H1 (cell line): Measurements from ENCODE around the gene STARD3. TPM values are rescaled to one million over a fixed set of nuclear protein-coding genes. Genes with fewer than 3 reads are reported as not detected.
A peak's percentile ranks its signal among the peaks of the same experiment; 100 is the strongest.

Experiments used
- CTCF ChIA-PET: fragments of 300-600 bp; sonication (Branson Sonifier 250); formaldehyde crosslinking; loops from one replicate; lab custom pipeline; 2021; ENCODE audit not compliant: partially characterized antibody; lab: Charles Lee
- POLR2A ChIA-PET: fragments of 300-600 bp; sonication (Branson Sonifier 250); formaldehyde crosslinking; loops from one replicate; lab custom pipeline; 2021; ENCODE audit warnings: inconsistent platforms; ENCODE audit not compliant: partially characterized antibody; lab: Charles Lee
- DNase-seq, 2 experiments: peaks; one replicate each; pipeline versions ENCODE4 v3.0.0 to v3.0.0-alpha.2; 2010 to 2022; ENCODE audit warnings: low spot score in 2 of 2, low read depth in 1 of 2, mixed read lengths in 1 of 2
- FAIRE-seq: peaks from 2 replicates; lab custom pipeline; 2011; peaks lifted over from hg19 to GRCh38; lab: Jason Lieb, UNC
- H2AFZ ChIP-seq: 2 replicates; pipeline ENCODE4 v1.8.1; 2012; ENCODE audit warnings: low read length, inconsistent platforms
- H2AK5ac ChIP-seq: 2 replicates; pipeline ENCODE4 v1.6.1; 2013; ENCODE audit warnings: low read depth, low read length
- H2BK120ac ChIP-seq: replicated peaks from 2 replicates; pipeline ENCODE3; 2013; ENCODE audit warnings: low read depth, low read length, inconsistent platforms
- H2BK12ac ChIP-seq: 2 replicates; pipeline ENCODE4 v1.6.1; 2013; ENCODE audit warnings: low read depth, low read length
- H2BK15ac ChIP-seq: 2 replicates; pipeline ENCODE4 v1.6.1; 2013; ENCODE audit warnings: low read length
- H2BK20ac ChIP-seq: 2 replicates; pipeline ENCODE4 v1.6.1; 2013; ENCODE audit warnings: low read length
- H2BK5ac ChIP-seq: 2 replicates; pipeline ENCODE4 v1.6.1; 2013; ENCODE audit warnings: low read depth, low read length
- H3K14ac ChIP-seq: 2 replicates; pipeline ENCODE4 v1.6.1; 2013; ENCODE audit warnings: inconsistent platforms; ENCODE audit not compliant: insufficient read length
- H3K18ac ChIP-seq: 2 replicates; pipeline ENCODE4 v1.6.1; 2013; ENCODE audit warnings: low read length; ENCODE audit errors: extremely low read depth
- H3K23ac ChIP-seq: 2 replicates; pipeline ENCODE4 v1.6.1; 2013; ENCODE audit warnings: inconsistent platforms; ENCODE audit not compliant: insufficient read length
- H3K23me2 ChIP-seq: 2 replicates; pipeline ENCODE4 v1.6.1; 2013; ENCODE audit warnings: low read depth, low read length
- H3K27ac ChIP-seq: 2 replicates; pipeline ENCODE4 v1.6.1; 2011; ENCODE audit warnings: low read depth, low read length, inconsistent platforms
- H3K27me3 ChIP-seq, 4 experiments: replicated peaks in 1 of 4; 1 replicate in 1 of 4; 2 replicates in 3 of 4; pipeline versions ENCODE4 v1.6.1 to v1.8.1; 2011 to 2013; ENCODE audit warnings: low read length in 3 of 4, mild to moderate bottlenecking in 3 of 4, inconsistent platforms in 2 of 4, mixed read lengths in 2 of 4, moderate library complexity in 1 of 4; ENCODE audit not compliant: control insufficient read depth in 3 of 4, insufficient read depth in 3 of 4; ENCODE audit errors: extremely low read depth in 1 of 4
- H3K36me3 ChIP-seq, 4 experiments: 2 replicates each; pipeline versions ENCODE4 v1.6.1 to v1.8.1; 2011 to 2013; ENCODE audit warnings: mild to moderate bottlenecking in 4 of 4, low read length in 3 of 4, moderate library complexity in 2 of 4, control low read depth in 1 of 4, inconsistent platforms in 1 of 4; ENCODE audit not compliant: insufficient read depth in 4 of 4, control insufficient read depth in 2 of 4
- H3K4ac ChIP-seq: replicated peaks from 2 replicates; pipeline ENCODE3; 2013; ENCODE audit warnings: low read length, low read depth, mixed read lengths, inconsistent platforms; ENCODE audit not compliant: insufficient read length
- H3K4me1 ChIP-seq, 4 experiments: replicated peaks in 1 of 4; 1 replicate in 1 of 4; 2 replicates in 3 of 4; pipeline versions ENCODE4 v1.6.1 to v1.8.1; 2011 to 2013; ENCODE audit warnings: low read length in 3 of 4, inconsistent platforms in 2 of 4, mixed read lengths in 1 of 4; ENCODE audit not compliant: insufficient read depth in 4 of 4, control insufficient read depth in 3 of 4
- H3K4me2 ChIP-seq, 2 experiments: 2 replicates each; pipeline versions ENCODE4 v1.6.1 to v1.8.1; 2011 to 2013; ENCODE audit warnings: low read depth in 2 of 2, low read length in 2 of 2, control low read depth in 1 of 2, inconsistent platforms in 1 of 2, mild to moderate bottlenecking in 1 of 2; ENCODE audit not compliant: insufficient read depth in 1 of 2
- H3K4me3 ChIP-seq, 4 experiments: fragments of 200-600, 300-600 bp in 1 of 4; sonication (generic), shearing (Covaris generic), sonication (Bioruptor Twin) in 1 of 4; 2 replicates each; pipeline versions ENCODE4 v1.5.1 to v1.8.1; 2011 to 2016; ENCODE audit warnings: low read length in 4 of 4, low read depth in 3 of 4, control low read depth in 2 of 4, inconsistent platforms in 2 of 4, mild to moderate bottlenecking in 2 of 4, mixed read lengths in 1 of 4, moderate library complexity in 1 of 4; ENCODE audit not compliant: insufficient read depth in 2 of 4; ENCODE audit errors: extremely low read depth in 1 of 4
- H3K56ac ChIP-seq: replicated peaks from 2 replicates; pipeline ENCODE3; 2013; ENCODE audit warnings: low read depth, mild to moderate bottlenecking, mixed read lengths, low read length, inconsistent platforms; ENCODE audit not compliant: insufficient read length
- H3K79me1 ChIP-seq: 2 replicates; pipeline ENCODE4 v1.6.1; 2013; ENCODE audit warnings: low read depth, low read length, control low read depth
- H3K79me2 ChIP-seq, 2 experiments: 2 replicates each; pipeline versions ENCODE4 v1.6.1 to v1.8.1; 2012 to 2013; ENCODE audit warnings: low read length in 2 of 2, mild to moderate bottlenecking in 2 of 2, inconsistent platforms in 1 of 2; ENCODE audit not compliant: insufficient read depth in 2 of 2, control insufficient read depth in 1 of 2
- H3K9ac ChIP-seq, 4 experiments: replicated peaks in 1 of 4; 1 replicate in 1 of 4; 2 replicates in 3 of 4; pipeline versions ENCODE4 v1.6.1 to v1.8.1; 2011 to 2013; ENCODE audit warnings: low read depth in 3 of 4, low read length in 3 of 4, control low read depth in 2 of 4, mild to moderate bottlenecking in 2 of 4, moderate library complexity in 2 of 4, inconsistent platforms in 1 of 4; ENCODE audit errors: extremely low read depth in 1 of 4
- H3K9me3 ChIP-seq, 2 experiments: 2 replicates each; pipeline versions ENCODE4 v1.6.1 to v1.8.1; 2012 to 2013; ENCODE audit warnings: mild to moderate bottlenecking in 2 of 2, moderate library complexity in 2 of 2, control low read depth in 1 of 2, inconsistent platforms in 1 of 2, low read depth in 1 of 2, low read length in 1 of 2, mixed read lengths in 1 of 2; ENCODE audit not compliant: insufficient read depth in 2 of 2
- H4K20me1 ChIP-seq, 2 experiments: replicated peaks in 1 of 2; 2 replicates each; pipeline versions ENCODE3 to v1.8.1; 2011 to 2013; ENCODE audit warnings: inconsistent platforms in 2 of 2, low read length in 2 of 2, mild to moderate bottlenecking in 1 of 2; ENCODE audit not compliant: insufficient read depth in 2 of 2, control insufficient read depth in 1 of 2
- H4K5ac ChIP-seq: 2 replicates; pipeline ENCODE4 v1.6.1; 2013; ENCODE audit warnings: low read length, low read depth, mixed read lengths, inconsistent platforms; ENCODE audit not compliant: insufficient read length
- H4K8ac ChIP-seq: 2 replicates; pipeline ENCODE4 v1.8.0; 2013; ENCODE audit warnings: mild to moderate bottlenecking, moderate library complexity, low read length, inconsistent platforms; ENCODE audit not compliant: insufficient read depth; ENCODE audit errors: extremely low read depth
- H4K91ac ChIP-seq: replicated peaks from 2 replicates; pipeline ENCODE3; 2013; ENCODE audit warnings: low read length, mixed read lengths, inconsistent platforms; ENCODE audit not compliant: insufficient read length
- POLR2AphosphoS5 ChIP-seq: IDR thresholded peaks from 2 replicates; pipeline ENCODE4 v1.6.1; 2011; ENCODE audit warnings: low read depth, low read length
- RFX5 ChIP-seq: IDR thresholded peaks from 2 replicates; pipeline ENCODE4 v1.6.1; 2011; ENCODE audit warnings: low read depth, low read length, improper control_type of control experiment, borderline replicate concordance
- SAP30 ChIP-seq: fragments of 300-600 bp; sonication (generic); IDR thresholded peaks from 2 replicates; pipeline ENCODE4 v1.7.1; 2012; ENCODE audit warnings: low read length, moderate library complexity, mild to moderate bottlenecking, inconsistent platforms; ENCODE audit not compliant: insufficient read depth, insufficient replicate concordance
- SIX5 ChIP-seq: IDR thresholded peaks from 2 replicates; pipeline ENCODE4 v1.6.1; 2011; ENCODE audit warnings: mild to moderate bottlenecking, low read depth, low read length
- SP1 ChIP-seq: IDR thresholded peaks from 2 replicates; pipeline ENCODE4 v1.6.1; 2011; ENCODE audit warnings: low read depth, low read length
- SUZ12 ChIP-seq: fragments of 200-600 bp; sonication (generic); IDR thresholded peaks from 2 replicates; pipeline ENCODE4 v1.6.1; 2012; ENCODE audit warnings: mild to moderate bottlenecking, inconsistent platforms, low read length, moderate library complexity, mixed read lengths
- TBP ChIP-seq: IDR thresholded peaks from 2 replicates; pipeline ENCODE4 v1.6.1; 2011; ENCODE audit warnings: low read depth, low read length, improper control_type of control experiment
- WGBS, 2 experiments: shearing (Covaris generic) in 1 of 2; methylation state at CpG; one replicate each; pipeline versions ENCODE4 v1.1.6 to v1.1.7; 2013 to 2015; ENCODE audit warnings: low lambda C conversion rate in 2 of 2, mixed read lengths in 2 of 2, inconsistent platforms in 1 of 2, low coverage in 1 of 2, missing lambda C conversion rate in 1 of 2; ENCODE audit not compliant: insufficient replicate concordance in 2 of 2, insufficient coverage in 1 of 2, insufficient read length in 1 of 2; ENCODE audit errors: extremely low coverage in 1 of 2, missing lambda C conversion rate in 1 of 2; 5-methylcytosine and 5-hydroxymethylcytosine counted together
- polyA plus RNA-seq, 7 experiments: library from polyadenylated mRNA; depleted of rRNA in 3 of 7; stranded (reverse) in 5 of 7; unstranded in 2 of 7; fragments of >200 nt in 5 of 7; fragments of 200-250 nt in 2 of 7; gene quantifications; 1 replicate in 5 of 7; 2 replicates in 1 of 7; 4 replicates in 1 of 7; pipeline versions ENCODE4 v1.2.1 to v1.2.3, GENCODE V29; 2011 to 2013; ENCODE audit warnings: missing spikeins in 2 of 7, mixed read lengths in 2 of 7
- total RNA-seq: library from RNA; stranded (reverse); fragmentation: NEBNext Ultra II Directional; extraction: Animal tissue kit (Norgen Biotek cat#: 25700); gene quantifications from 2 replicates; pipeline ENCODE4 v1.2.1, GENCODE V29; 2021
- TF ChIP-seq, protein P1 (sequence below), 3 experiments: IDR thresholded peaks; 1 replicate in 2 of 3; 2 replicates in 1 of 3; pipeline versions ENCODE4 v1.5.1 to v1.6.1; 2011; ENCODE audit warnings: low read length in 3 of 3, mild to moderate bottlenecking in 3 of 3, inconsistent platforms in 2 of 3, low read depth in 1 of 3, moderate library complexity in 1 of 3; ENCODE audit not compliant: insufficient read depth in 1 of 3; ENCODE audit errors: control extremely low read depth in 1 of 3

STARD3 gene
- total and polyA plus RNA-seq, 2 of the 8 experiments (the other 6 are each of a cell fraction or from before 2014, with no cell fraction given), result 47.6 to 80.3 TPM

DNA sequence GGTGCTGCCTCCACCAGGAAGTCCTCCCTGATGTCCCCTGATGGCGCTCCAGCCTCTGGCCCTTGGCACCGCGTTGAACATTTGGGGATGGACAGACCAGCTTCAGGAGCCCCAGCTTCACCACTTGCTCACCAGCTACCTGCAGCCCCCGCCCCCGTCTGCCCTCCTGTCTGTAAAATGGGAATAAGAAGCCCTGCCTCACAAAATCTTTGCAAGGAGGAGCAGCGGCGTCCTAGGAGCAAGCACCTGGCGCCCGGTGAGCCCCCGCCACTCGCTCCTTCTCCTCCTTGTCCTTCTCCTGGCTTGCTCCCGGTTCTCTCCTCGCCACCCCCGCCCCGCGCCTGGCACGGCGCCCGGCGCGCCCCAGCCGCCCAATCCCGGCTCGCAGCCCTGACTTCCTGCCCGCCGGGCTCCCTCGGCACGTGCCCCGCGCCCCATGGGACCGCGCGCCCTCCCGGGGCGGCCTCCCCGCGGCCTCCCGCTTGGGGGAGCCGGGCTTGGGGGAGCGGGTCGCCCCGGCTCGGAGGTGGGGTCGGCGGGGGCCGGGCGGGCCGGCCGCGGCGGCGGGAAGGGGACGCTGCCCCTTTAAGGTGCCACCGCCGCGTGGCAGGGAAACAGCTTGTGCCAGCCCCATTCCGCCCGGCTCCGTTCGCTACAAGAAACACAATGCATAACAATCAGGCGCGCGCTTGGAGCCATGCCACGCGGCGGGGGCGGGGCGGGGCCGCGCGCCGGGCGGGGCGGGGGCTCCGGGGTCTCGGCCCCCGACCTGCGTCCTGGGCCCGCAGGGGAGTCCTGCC lies 19.3 kb upstream of the STARD3 start:
- peak overlapping the region; percentile 40; the same call in 1 of the 2 replicates for H2AFZ ChIP-seq
- POLR2A ChIA-PET, result interaction anchor here (0.7 to 2.6 kb wide), 7 partner anchors 10 to 35 kb away, joined by 3 to 11 read pairs (median 4); partner anchors contain the start of gene NEUROD2
- 16% methylated on average over 5 of the region's 79 CpGs; no CpG with 5 or more reads in 1 of the 2 experiments for WGBS, 2 experiments
- TF ChIP-seq SIX5 (no peak), RFX5 (no peak), SUZ12 (peak; percentile 23; the same call in 1 of the 2 replicates), SAP30 (no peak), POLR2AphosphoS5 (no peak), TBP (no peak), SP1 (no peak)
- TF ChIP-seq, protein P1, sequence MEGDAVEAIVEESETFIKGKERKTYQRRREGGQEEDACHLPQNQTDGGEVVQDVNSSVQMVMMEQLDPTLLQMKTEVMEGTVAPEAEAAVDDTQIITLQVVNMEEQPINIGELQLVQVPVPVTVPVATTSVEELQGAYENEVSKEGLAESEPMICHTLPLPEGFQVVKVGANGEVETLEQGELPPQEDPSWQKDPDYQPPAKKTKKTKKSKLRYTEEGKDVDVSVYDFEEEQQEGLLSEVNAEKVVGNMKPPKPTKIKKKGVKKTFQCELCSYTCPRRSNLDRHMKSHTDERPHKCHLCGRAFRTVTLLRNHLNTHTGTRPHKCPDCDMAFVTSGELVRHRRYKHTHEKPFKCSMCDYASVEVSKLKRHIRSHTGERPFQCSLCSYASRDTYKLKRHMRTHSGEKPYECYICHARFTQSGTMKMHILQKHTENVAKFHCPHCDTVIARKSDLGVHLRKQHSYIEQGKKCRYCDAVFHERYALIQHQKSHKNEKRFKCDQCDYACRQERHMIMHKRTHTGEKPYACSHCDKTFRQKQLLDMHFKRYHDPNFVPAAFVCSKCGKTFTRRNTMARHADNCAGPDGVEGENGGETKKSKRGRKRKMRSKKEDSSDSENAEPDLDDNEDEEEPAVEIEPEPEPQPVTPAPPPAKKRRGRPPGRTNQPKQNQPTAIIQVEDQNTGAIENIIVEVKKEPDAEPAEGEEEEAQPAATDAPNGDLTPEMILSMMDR (IDR thresholded peaks at IDR 0.05; ENCODE audit: control extremely low read depth in 1 of 3, insufficient read depth in 1 of 3, low read depth in 1 of 3, low read length in 3 of 3), result no peak

More for the DNA sequence above, 19.3 kb upstream of the STARD3 start:
- H3K79me2 ChIP-seq, result no peaks in the 10 kb centered on the region
- H3K27me3 ChIP-seq, result peaks cover 27 to 66% (median 49%) of the 10 kb centered on the region in 4 experiments
- H3K79me1 ChIP-seq, result no peaks in the 10 kb centered on the region
- H2BK5ac ChIP-seq, result no peak overlapping the region
- no peak overlapping the region for H3K27ac ChIP-seq
- CTCF ChIA-PET, result interaction anchor here (1.1 to 49.2 kb wide), 8 partner anchors 13 to 102 kb away, joined by 3 to 1885 read pairs (median 117); partner anchors contain the start of genes ERBB2, NEUROD2, PGAP3 and PNMT
- H3K4me1 ChIP-seq, result peaks cover 0 to 7% (median 4%) of the 10 kb centered on the region in 4 experiments; a peak in 5 of 7 replicates
- H3K23me2 ChIP-seq, result peaks cover 10% of the 10 kb centered on the region; the same call in 1 of the 2 replicates
- H2BK12ac ChIP-seq, result no peak overlapping the region
- no peaks in the 10 kb centered on the region for H3K36me3 ChIP-seq
- no peak overlapping the region for H2BK120ac ChIP-seq
- H3K4me2 ChIP-seq, result peak overlapping the region; percentile 64 to 94
- H2AK5ac ChIP-seq, result no peak overlapping the region
- H2BK15ac ChIP-seq, result no peak overlapping the region
- no peak overlapping the region for H4K91ac ChIP-seq
- no peak overlapping the region; the same call in 1 of the 2 replicates for H3K18ac ChIP-seq
- H3K23ac ChIP-seq, result no peak overlapping the region
- no peak overlapping the region for H3K14ac ChIP-seq
- no peak overlapping the region for H3K4ac ChIP-seq
- H3K9ac ChIP-seq, result no peak overlapping the region
- no peaks in the 10 kb centered on the region for H3K9me3 ChIP-seq
- DNase-seq (peak in 1 of 2 experiments; percentile 74), FAIRE-seq (no peak)
- peak overlapping the region; percentile 37 to 72 (median 47); a peak in 7 of 8 replicates for H3K4me3 ChIP-seq
- H4K20me1 ChIP-seq, result no peaks in the 10 kb centered on the region
- H4K8ac ChIP-seq, result 0 out of 2 replicates have a peak overlapping the region, but pooled peaks have one; percentile 75
- no peak overlapping the region for H3K56ac ChIP-seq
- no peak overlapping the region for H2BK20ac ChIP-seq
- H4K5ac ChIP-seq, result no peak overlapping the region
